ENCODE data around the gene TOMM22.

Gene TOMM22

DNA sequence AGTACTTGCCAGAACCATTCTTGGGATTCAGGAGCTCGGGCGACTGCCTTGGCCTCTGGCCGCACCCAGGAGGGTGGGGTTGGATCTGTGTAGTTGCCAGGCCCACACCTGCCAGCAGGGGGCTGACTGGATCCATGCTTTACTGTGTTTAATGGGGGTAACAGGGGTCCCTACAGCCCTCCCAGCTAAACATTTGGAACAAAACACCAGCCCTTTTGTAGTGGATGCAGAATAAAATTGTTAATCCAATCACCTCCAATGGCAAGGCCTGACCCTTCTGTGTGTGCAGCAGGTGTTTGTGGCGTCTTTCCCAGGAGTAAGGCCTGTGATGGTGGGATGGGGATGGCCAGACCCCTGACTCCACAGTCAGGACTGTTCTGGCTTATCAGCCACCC, 51.6 kb downstream of the TOMM22 start:
- peak in 1 of 2 donors; percentile 27 for DNase-seq (ENCODE audit: extremely low read depth in 1 of 2, low read depth in 1 of 2)

DNA sequence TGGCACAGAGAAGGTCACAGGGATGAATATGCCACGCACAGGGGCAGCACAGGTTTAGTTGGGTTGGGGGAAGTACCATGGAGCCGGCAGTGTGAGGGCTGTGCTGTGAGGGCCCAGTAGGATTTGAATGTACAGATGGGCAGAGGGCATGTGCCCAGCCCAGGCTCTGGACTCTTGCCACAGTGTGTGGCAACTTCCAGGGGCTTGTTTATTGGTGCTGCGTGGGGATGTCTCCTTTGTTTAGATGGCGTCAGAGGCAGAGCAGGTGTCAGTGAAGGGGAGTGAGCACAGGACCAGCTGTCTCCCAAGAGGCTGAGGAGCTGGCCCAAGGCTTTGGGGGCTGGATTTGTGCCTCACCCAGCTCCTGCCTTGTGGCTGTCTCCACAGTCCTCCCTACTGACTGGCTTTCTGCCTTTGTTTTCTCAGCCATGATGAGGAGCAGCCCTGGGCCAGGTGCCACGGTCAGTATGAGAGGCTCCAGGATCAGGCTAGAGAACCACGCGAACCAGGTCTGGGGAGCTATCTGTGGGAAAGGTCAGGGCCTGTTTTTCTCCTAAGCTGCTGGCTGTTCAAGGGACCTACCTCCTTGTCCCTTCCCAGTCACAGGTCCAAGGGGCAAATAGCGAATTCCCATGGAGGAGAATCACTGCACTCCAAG, 52.1 kb downstream of the TOMM22 start:
- no peak for DNase-seq (ENCODE audit: extremely low read depth in 1 of 2, low read depth in 1 of 2)

DNA sequence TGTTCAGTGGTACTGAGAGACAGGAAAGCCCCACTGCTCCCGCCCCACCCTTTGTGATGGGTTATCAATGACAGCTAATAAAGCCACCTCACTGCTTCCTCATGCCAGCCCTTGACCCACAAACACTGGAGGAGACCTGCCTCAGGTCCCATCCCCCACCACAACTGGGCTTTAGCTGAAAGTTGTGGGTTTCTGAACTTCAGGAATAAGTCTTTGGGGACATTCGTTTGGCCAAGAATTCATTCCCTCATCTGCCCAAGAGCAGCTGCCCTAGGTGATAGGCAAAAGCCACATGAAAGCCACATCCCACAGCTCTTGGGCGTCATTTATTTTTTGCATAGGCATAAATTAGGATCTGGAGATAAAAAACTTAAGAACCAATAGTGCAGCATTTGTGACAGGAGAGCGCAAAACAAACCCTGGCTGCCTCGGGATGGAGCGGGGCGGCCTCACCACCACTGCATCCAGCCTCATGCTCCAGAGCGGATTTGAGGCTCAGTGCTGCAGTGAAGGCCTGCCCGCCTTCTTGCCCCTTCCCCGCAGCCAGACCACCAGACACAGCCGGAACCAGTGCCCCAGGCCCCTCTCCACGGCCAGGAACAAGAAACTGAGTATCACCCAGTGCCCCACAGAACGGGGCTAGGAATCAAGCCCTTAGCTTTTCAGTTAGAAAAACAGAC, 52.8 kb downstream of the TOMM22 start:
- no peak for DNase-seq (ENCODE audit: extremely low read depth in 1 of 2, low read depth in 1 of 2)

Data from activated CD8-positive, alpha-beta memory T cell treated with anti-CD3 and anti-CD28 coated beads for 1 hour (primary cell).